H1 (cell line): ENCODE results near the gene WNT8B.

ENCODE experiments used
- ATF2 ChIP-seq: IDR thresholded peaks from 2 replicates; pipeline ENCODE4 v1.6.1; 2012; ENCODE audit warnings: low read length, inconsistent platforms
- BACH1 ChIP-seq: IDR thresholded peaks from 2 replicates; pipeline ENCODE4 v1.6.1; 2012; ENCODE audit warnings: low read length, improper control_type of control experiment
- BCL11A ChIP-seq, 2 experiments: IDR thresholded peaks; one replicate each; pipeline ENCODE4 v1.6.1; 2011; ENCODE audit warnings: low read depth in 2 of 2, low read length in 2 of 2, mild to moderate bottlenecking in 2 of 2
- CREB1 ChIP-seq: IDR thresholded peaks from 2 replicates; pipeline ENCODE4 v1.6.1; 2012; ENCODE audit warnings: inconsistent platforms
- CTCF ChIP-seq, 3 experiments: IDR thresholded peaks; 1 replicate in 2 of 3; 2 replicates in 1 of 3; pipeline versions ENCODE4 v1.5.1 to v1.6.1; 2011; ENCODE audit warnings: low read length in 3 of 3, mild to moderate bottlenecking in 3 of 3, inconsistent platforms in 2 of 3, low read depth in 1 of 3, moderate library complexity in 1 of 3; ENCODE audit not compliant: insufficient read depth in 1 of 3; ENCODE audit errors: control extremely low read depth in 1 of 3
- GABPA ChIP-seq: IDR thresholded peaks from 2 replicates; pipeline ENCODE4 v1.6.1; 2011; ENCODE audit warnings: mild to moderate bottlenecking, low read length, moderate library complexity, borderline replicate concordance; ENCODE audit not compliant: insufficient read depth
- HDAC2 ChIP-seq, 2 experiments: fragments of 300-600 bp in 1 of 2; sonication (generic) in 1 of 2; IDR thresholded peaks; 2 replicates each; pipeline ENCODE4 v1.6.1; 2011 to 2012; ENCODE audit warnings: low read depth in 2 of 2, low read length in 2 of 2, mild to moderate bottlenecking in 2 of 2, moderate library complexity in 2 of 2, borderline replicate concordance in 1 of 2, inconsistent platforms in 1 of 2
- HDAC6 ChIP-seq: IDR thresholded peaks from one replicate; pipeline ENCODE4 v1.7.1; 2012; ENCODE audit warnings: low read depth, mild to moderate bottlenecking, inconsistent platforms, low read length, moderate library complexity
- JUN ChIP-seq: IDR thresholded peaks from 2 replicates; pipeline ENCODE4 v1.6.1; 2011; ENCODE audit warnings: low read depth, mild to moderate bottlenecking, improper control_type of control experiment, low read length
- POLR2A ChIP-seq, 2 experiments: IDR thresholded peaks; 1 replicate in 1 of 2; 2 replicates in 1 of 2; pipeline ENCODE4 v1.6.1; 2011; ENCODE audit warnings: low read depth in 2 of 2, low read length in 2 of 2, mild to moderate bottlenecking in 2 of 2; ENCODE audit errors: control extremely low read depth in 1 of 2
- POLR2AphosphoS5 ChIP-seq: IDR thresholded peaks from 2 replicates; pipeline ENCODE4 v1.6.1; 2011; ENCODE audit warnings: low read depth, low read length
- RFX5 ChIP-seq: IDR thresholded peaks from 2 replicates; pipeline ENCODE4 v1.6.1; 2011; ENCODE audit warnings: low read depth, low read length, improper control_type of control experiment, borderline replicate concordance
- USF2 ChIP-seq: IDR thresholded peaks from 2 replicates; pipeline ENCODE4 v1.6.1; 2011; ENCODE audit warnings: low read length, improper control_type of control experiment

GRCh38 chr10:100520811-100521210, 58.0 kb downstream of the WNT8B start:
- TF ChIP-seq POLR2AphosphoS5 = no peak
- TF ChIP-seq CREB1 = no peak
- TF ChIP-seq JUN = no peak
- no peak for TF ChIP-seq RFX5
- TF ChIP-seq GABPA = no peak
- no peak for TF ChIP-seq CTCF (IDR thresholded peaks at IDR 0.05; ENCODE audit: control extremely low read depth in 1 of 3, insufficient read depth in 1 of 3, low read depth in 1 of 3, low read length in 3 of 3)
- TF ChIP-seq HDAC6 = no peak
- TF ChIP-seq POLR2A (IDR thresholded peaks at IDR 0.05; ENCODE audit: control extremely low read depth in 1 of 2, low read depth in 2 of 2, low read length in 2 of 2) = no peak
- no peak for TF ChIP-seq HDAC2 (IDR thresholded peaks at IDR 0.05; ENCODE audit: borderline replicate concordance in 1 of 2, low read depth in 2 of 2, low read length in 2 of 2)
- no peak for TF ChIP-seq ATF2
- no peak for TF ChIP-seq USF2
- TF ChIP-seq BCL11A (IDR thresholded peaks at IDR 0.05; ENCODE audit: low read depth in 2 of 2, low read length in 2 of 2) = no peak
- TF ChIP-seq BACH1 = no peak
